ENCODE results near the gene HOXC4.

GRCh38 chr12:54065677-54066076 lies 12.0 kb downstream of the HOXC4 start:
- TF ChIP-seq CTCF (IDR thresholded peaks at IDR 0.05) (no peak), POLR2AphosphoS5 (IDR thresholded peaks at IDR 0.05) (no peak), POLR2A (IDR thresholded peaks at IDR 0.05) (no peak)
